Progenitor cell of endocrine pancreas (in vitro differentiated cells): ENCODE data around the gene FNDC3B. TPM values are rescaled to one million over a fixed set of nuclear protein-coding genes. Genes with fewer than 3 reads are reported as not detected.
"Not testable (repeated sequence)": the region's sequence is repeated elsewhere in the genome, so short reads cannot be mapped to it uniquely, and the experiment has no call there.

Experiments
- DNase-seq: peaks from one replicate; pipeline ENCODE4 v3.0.0; 2021; ENCODE audit warnings: low spot score; ENCODE audit not compliant: unreplicated experiment
- H3K27ac Mint-ChIP-seq: 2 replicates; pipeline ENCODE4 v1.8.0; 2021; ENCODE audit warnings: mild to moderate bottlenecking, moderate library complexity, mixed read lengths
- H3K27me3 Mint-ChIP-seq: 2 replicates; pipeline ENCODE4 v1.8.0; 2021; ENCODE audit warnings: mixed read lengths
- H3K36me3 Mint-ChIP-seq: 2 replicates; pipeline ENCODE4 v1.8.0; 2022; ENCODE audit warnings: mixed read lengths; ENCODE audit not compliant: insufficient read depth
- H3K4me1 Mint-ChIP-seq: 2 replicates; pipeline ENCODE4 v1.8.0; 2021; ENCODE audit warnings: low read depth, mixed read lengths
- H3K4me3 Mint-ChIP-seq: 2 replicates; pipeline ENCODE4 v1.8.0; 2021; ENCODE audit warnings: low read depth, mild to moderate bottlenecking, moderate library complexity, mixed read lengths
- H3K9me3 Mint-ChIP-seq: 2 replicates; pipeline ENCODE4 v1.8.0; 2021; ENCODE audit warnings: low read depth, mixed read lengths
- CTCF ChIP-seq: fragments of 200-600 bp; sonication (generic); IDR thresholded peaks from one replicate; pipeline ENCODE4 v1.5.0; 2021; ENCODE audit warnings: antibody characterized with exemption, mild to moderate bottlenecking; ENCODE audit not compliant: unreplicated experiment
- total RNA-seq: library from RNA; stranded (reverse); gene quantifications from 2 replicates; pipeline ENCODE4 v1.2.1, GENCODE V29; 2021

The FNDC3B gene
- total RNA-seq, 1 donor from 2014 or later: 158 TPM

GRCh38 chr3:172364374-172365027 is 325.1 kb downstream of the FNDC3B start:
- Mint-ChIP-seq H3K4me3 (no peak overlapping the region), H3K36me3 (peaks cover 34% of the 10 kb centered on the region), H3K9me3 (no peaks in the 10 kb centered on the region), H3K27me3 (no peaks in the 10 kb centered on the region), H3K4me1 (no peaks in the 10 kb centered on the region), H3K27ac (peak overlapping the region; percentile 35)
- no peak for TF ChIP-seq CTCF
- DNase-seq: no peak

- Mint-ChIP-seq H3K4me3 (no peak overlapping the region), H3K4me1 (no peaks in the 10 kb centered on the region), H3K27ac (no peak overlapping the region), H3K36me3 (peaks cover 36% of the 10 kb centered on the region), H3K9me3 (no peaks in the 10 kb centered on the region), H3K27me3 (no peaks in the 10 kb centered on the region)
- DNase-seq: no peak
- TF ChIP-seq CTCF: no peak
Measured at GRCh38 chr3:172365028-172365567, 325.7 kb downstream of the FNDC3B start.

- no peak for DNase-seq
- no peaks in the 10 kb centered on the region for H3K9me3 Mint-ChIP-seq
- H3K4me1 Mint-ChIP-seq: no peaks in the 10 kb centered on the region
- no peak overlapping the region for H3K4me3 Mint-ChIP-seq
- peak overlapping the region; percentile 49 for H3K27ac Mint-ChIP-seq
- H3K27me3 Mint-ChIP-seq: no peaks in the 10 kb centered on the region
- TF ChIP-seq CTCF: no peak
- peaks cover 27% of the 10 kb centered on the region for H3K36me3 Mint-ChIP-seq
Measured at GRCh38 chr3:172367205-172368105, 328.1 kb downstream of the FNDC3B start.

GRCh38 chr3:172368556-172368955 is 329.2 kb downstream of the FNDC3B start:
- not testable (repeated sequence) for H3K4me1 Mint-ChIP-seq, H3K27me3 Mint-ChIP-seq, H3K9me3 Mint-ChIP-seq, DNase-seq, H3K4me3 Mint-ChIP-seq
- Mint-ChIP-seq H3K36me3 (peaks cover 25% of the 10 kb centered on the region), H3K27ac (peak overlapping the region; percentile 7)

- no peak for DNase-seq
- H3K4me3 Mint-ChIP-seq: no peak overlapping the region
- H3K27ac Mint-ChIP-seq: no peak overlapping the region
- no peak for TF ChIP-seq CTCF
- H3K27me3 Mint-ChIP-seq: no peaks in the 10 kb centered on the region
- H3K9me3 Mint-ChIP-seq: no peaks in the 10 kb centered on the region
- H3K4me1 Mint-ChIP-seq: peaks cover 10% of the 10 kb centered on the region
- peaks cover 21% of the 10 kb centered on the region for H3K36me3 Mint-ChIP-seq
Measured at GRCh38 chr3:172369590-172370259, 330.3 kb downstream of the FNDC3B start.
